ENCODE data around the gene AHCYL2. TPM values are rescaled to one million over a fixed set of nuclear protein-coding genes. Genes with fewer than 3 reads are reported as not detected.

Gene AHCYL2
- total RNA-seq, 3 donors from 2014 or later (not counting 1 experiment from before 2014, with no cell fraction given) = 11.6 to 15.2 (median 14.5) TPM

DNA sequence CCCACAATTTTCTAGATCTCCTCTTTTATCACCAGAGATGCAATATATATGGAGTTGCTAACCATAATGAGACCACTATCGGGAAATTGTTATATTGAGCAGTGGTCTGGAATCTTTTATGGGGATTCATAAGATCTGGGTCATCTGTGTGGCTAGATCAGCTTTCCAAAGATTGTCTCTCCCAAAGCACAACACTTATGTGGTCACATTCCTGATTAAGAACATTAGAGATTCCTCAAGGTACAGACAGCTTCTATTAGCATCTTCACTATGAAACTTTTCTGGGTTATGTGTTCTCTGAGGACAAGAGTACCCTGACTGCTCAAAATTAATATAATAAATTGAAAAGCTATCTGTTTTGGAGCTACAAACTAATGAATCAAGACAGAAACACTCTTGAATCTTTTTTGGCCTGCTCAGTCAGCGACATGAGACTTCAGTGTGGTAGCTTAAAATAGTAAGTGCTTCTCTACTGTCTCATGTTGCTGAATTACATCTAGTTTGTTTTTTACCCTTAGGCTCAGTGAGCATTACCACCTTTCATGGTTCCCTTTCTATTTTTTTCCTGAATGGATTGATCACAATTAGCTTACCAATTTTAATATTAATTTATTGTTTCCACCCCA is 166.8 kb downstream of the AHCYL2 start:
- Histone ChIP-seq H3K9me3 (ENCODE audit: control insufficient read depth, insufficient read depth, low read length) (no peaks in the 10 kb centered on the region), H3K4me3 (ENCODE audit: low read length) (no peak overlapping the region), H3K36me3 (ENCODE audit: control insufficient read depth, insufficient read depth, low read length) (no peaks in the 10 kb centered on the region), H3K27me3 (ENCODE audit: control insufficient read depth, insufficient read depth, low read length) (no peaks in the 10 kb centered on the region), H3K27ac (ENCODE audit: low read length) (no peak overlapping the region), H3K4me1 (ENCODE audit: control insufficient read depth, insufficient read depth, low read length) (no peaks in the 10 kb centered on the region)
- TF ChIP-seq, protein P1, sequence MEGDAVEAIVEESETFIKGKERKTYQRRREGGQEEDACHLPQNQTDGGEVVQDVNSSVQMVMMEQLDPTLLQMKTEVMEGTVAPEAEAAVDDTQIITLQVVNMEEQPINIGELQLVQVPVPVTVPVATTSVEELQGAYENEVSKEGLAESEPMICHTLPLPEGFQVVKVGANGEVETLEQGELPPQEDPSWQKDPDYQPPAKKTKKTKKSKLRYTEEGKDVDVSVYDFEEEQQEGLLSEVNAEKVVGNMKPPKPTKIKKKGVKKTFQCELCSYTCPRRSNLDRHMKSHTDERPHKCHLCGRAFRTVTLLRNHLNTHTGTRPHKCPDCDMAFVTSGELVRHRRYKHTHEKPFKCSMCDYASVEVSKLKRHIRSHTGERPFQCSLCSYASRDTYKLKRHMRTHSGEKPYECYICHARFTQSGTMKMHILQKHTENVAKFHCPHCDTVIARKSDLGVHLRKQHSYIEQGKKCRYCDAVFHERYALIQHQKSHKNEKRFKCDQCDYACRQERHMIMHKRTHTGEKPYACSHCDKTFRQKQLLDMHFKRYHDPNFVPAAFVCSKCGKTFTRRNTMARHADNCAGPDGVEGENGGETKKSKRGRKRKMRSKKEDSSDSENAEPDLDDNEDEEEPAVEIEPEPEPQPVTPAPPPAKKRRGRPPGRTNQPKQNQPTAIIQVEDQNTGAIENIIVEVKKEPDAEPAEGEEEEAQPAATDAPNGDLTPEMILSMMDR (IDR thresholded peaks at IDR 0.05) = no peak
- intact Hi-C loops (cut with micrococcal nuclease) = no loop called here
- DNase-seq (no peak), ATAC-seq (no peak)
- Mint-ChIP-seq H3K4me1 (no peaks in the 10 kb centered on the region), H3K9me3 (no peaks in the 10 kb centered on the region), H3K4me3 (no peak overlapping the region), H3K36me3 (no peaks in the 10 kb centered on the region), H3K27ac (no peak overlapping the region), H3K27me3 (ENCODE audit: low read depth in 2 of 2) (no peaks in the 10 kb centered on the region)
- 92% methylated on average over 1 of the region's 2 CpGs for WGBS (ENCODE audit: insufficient coverage)

DNA sequence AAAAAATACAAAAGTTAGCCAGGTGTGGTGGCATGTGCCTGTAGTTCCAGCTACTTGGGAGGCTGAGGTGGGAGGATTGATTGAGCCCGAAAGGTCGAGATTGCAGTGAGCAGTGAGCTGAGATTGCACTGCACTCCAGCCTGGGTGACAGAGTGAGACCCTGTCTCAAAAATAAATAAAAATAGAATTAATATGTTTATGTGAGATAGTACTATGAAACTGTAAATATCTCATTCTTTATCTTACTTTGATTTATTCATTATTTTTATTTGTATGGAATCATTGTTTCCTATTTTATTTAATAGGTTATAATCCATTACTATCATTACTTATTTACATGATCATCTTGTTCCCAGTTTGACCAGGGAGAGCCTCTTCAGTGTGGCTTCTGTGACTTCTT is 168.4 kb downstream of the AHCYL2 start:
- Mint-ChIP-seq H3K4me3 (no peak overlapping the region), H3K9me3 (no peaks in the 10 kb centered on the region), H3K27me3 (ENCODE audit: low read depth in 2 of 2) (no peaks in the 10 kb centered on the region), H3K27ac (no peak overlapping the region), H3K36me3 (no peaks in the 10 kb centered on the region), H3K4me1 (no peaks in the 10 kb centered on the region)
- H3K4me1 ChIP-seq (ENCODE audit: control insufficient read depth, insufficient read depth, low read length) = no peaks in the 10 kb centered on the region
- no peak overlapping the region for H3K4me3 ChIP-seq (ENCODE audit: low read length)
- intact Hi-C loops (cut with micrococcal nuclease) = no loop called here
- ATAC-seq = no peak
- no peaks in the 10 kb centered on the region for H3K27me3 ChIP-seq (ENCODE audit: control insufficient read depth, insufficient read depth, low read length)
- DNase-seq = no peak
- H3K9me3 ChIP-seq (ENCODE audit: control insufficient read depth, insufficient read depth, low read length) = no peaks in the 10 kb centered on the region
- no peak overlapping the region for H3K27ac ChIP-seq (ENCODE audit: low read length)
- WGBS (ENCODE audit: insufficient coverage) = 96% methylated on average over 2 of the region's 2 CpGs
- H3K36me3 ChIP-seq (ENCODE audit: control insufficient read depth, insufficient read depth, low read length) = no peaks in the 10 kb centered on the region
- TF ChIP-seq, protein P1 (IDR thresholded peaks at IDR 0.05) = no peak

DNA sequence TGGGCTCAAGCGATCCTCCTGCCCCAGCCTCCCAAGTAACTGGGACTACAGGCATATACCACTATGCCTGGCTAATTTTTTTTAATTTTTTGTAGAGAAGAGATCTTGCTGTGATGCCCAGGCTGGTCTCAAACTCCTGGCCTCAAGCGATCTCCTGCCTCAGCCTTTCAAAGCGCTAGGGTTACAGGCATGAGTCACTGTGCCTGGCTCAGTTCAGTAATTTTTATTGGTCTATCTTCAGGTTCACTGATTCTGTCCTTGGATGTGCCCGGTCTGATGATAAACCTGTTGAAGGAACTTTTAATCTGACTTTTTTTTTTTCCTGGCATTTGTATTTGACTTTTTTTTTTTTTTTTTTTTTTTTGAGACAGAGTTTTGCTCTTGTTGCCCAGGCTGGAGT is 169.3 kb downstream of the AHCYL2 start:
- intact Hi-C loops (cut with micrococcal nuclease) = no loop called here
- TF ChIP-seq, protein P1 (IDR thresholded peaks at IDR 0.05) = no peak
- Histone ChIP-seq H3K27me3 (ENCODE audit: control insufficient read depth, insufficient read depth, low read length) (no peaks in the 10 kb centered on the region), H3K4me3 (ENCODE audit: low read length) (no peak overlapping the region), H3K9me3 (ENCODE audit: control insufficient read depth, insufficient read depth, low read length) (no peaks in the 10 kb centered on the region), H3K27ac (ENCODE audit: low read length) (no peak overlapping the region), H3K4me1 (ENCODE audit: control insufficient read depth, insufficient read depth, low read length) (no peaks in the 10 kb centered on the region), H3K36me3 (ENCODE audit: control insufficient read depth, insufficient read depth, low read length) (no peaks in the 10 kb centered on the region)
- H3K4me3 Mint-ChIP-seq = no peak overlapping the region
- no peak for DNase-seq
- no peak for ATAC-seq
- H3K27ac Mint-ChIP-seq = no peak overlapping the region
- WGBS (ENCODE audit: insufficient coverage) = 96% methylated on average over 4 of the region's 4 CpGs
- H3K36me3 Mint-ChIP-seq = no peaks in the 10 kb centered on the region
- no peaks in the 10 kb centered on the region for H3K9me3 Mint-ChIP-seq
- no peaks in the 10 kb centered on the region for H3K4me1 Mint-ChIP-seq
- no peaks in the 10 kb centered on the region for H3K27me3 Mint-ChIP-seq (ENCODE audit: low read depth in 2 of 2)

All from natural killer cell (primary cell).